HepG2 (cell line): ENCODE results near the gene RAB20. TPM values are rescaled to one million over a fixed set of nuclear protein-coding genes. Genes with fewer than 3 reads are reported as not detected.
A peak's percentile ranks its signal among the peaks of the same experiment; 100 is the strongest.

Source experiments
- GPN1 ChIP-seq: sonication (generic); formaldehyde crosslinking; IDR thresholded peaks from 2 replicates; pipeline ENCODE4 v1.5.1; 2020; ENCODE audit warnings: missing genetic modification reagents, borderline replicate concordance
- HNF1B ChIP-seq: sonication (generic); formaldehyde crosslinking; IDR thresholded peaks from 2 replicates; pipeline ENCODE4 v1.5.1; 2020; ENCODE audit warnings: mild to moderate bottlenecking, moderate library complexity, missing genetic modification reagents
- KDM6A ChIP-seq: IDR thresholded peaks from 2 replicates; pipeline ENCODE4 v1.6.1; 2016; ENCODE audit warnings: low read depth
- MNT ChIP-seq: fragments of 450-650 bp; IDR thresholded peaks from 2 replicates; pipeline ENCODE4 v1.6.1; 2016
- MZF1 ChIP-seq: sonication (generic); formaldehyde crosslinking; IDR thresholded peaks from 2 replicates; pipeline ENCODE4 v1.8.1; 2023; ENCODE audit warnings: mild to moderate bottlenecking, missing genetic modification reagents, borderline replicate concordance
- NRL ChIP-seq: sonication (generic); formaldehyde crosslinking; IDR thresholded peaks from 2 replicates; pipeline ENCODE4 v1.5.0; 2020; ENCODE audit warnings: missing genetic modification reagents, mild to moderate bottlenecking, moderate library complexity, borderline replicate concordance
- PHF5A ChIP-seq: IDR thresholded peaks from one replicate; pipeline ENCODE4 v1.6.1; 2018; ENCODE audit warnings: low read depth, missing genetic modification reagents; ENCODE audit not compliant: unreplicated experiment
- PHF8 ChIP-seq: sonication (generic); formaldehyde crosslinking; IDR thresholded peaks from 2 replicates; pipeline ENCODE4 v1.5.0; 2020; ENCODE audit warnings: missing genetic modification reagents
- SOX6 ChIP-seq, 2 experiments: fragments of 450-650 bp in 1 of 2; sonication (generic) in 1 of 2; formaldehyde crosslinking in 1 of 2; IDR thresholded peaks; 2 replicates each; pipeline versions ENCODE4 v1.4.0 to v1.6.1; 2017 to 2020; ENCODE audit warnings: antibody characterized with exemption in 1 of 2, mild to moderate bottlenecking in 1 of 2, missing genetic modification reagents in 1 of 2
- TCF12 ChIP-seq, 2 experiments: fragments of 450-650 bp in 1 of 2; sonication (generic) in 1 of 2; formaldehyde crosslinking in 1 of 2; IDR thresholded peaks; 2 replicates each; pipeline versions ENCODE4 v1.6.1 to v1.8.0; 2017 to 2022; ENCODE audit warnings: antibody characterized with exemption in 1 of 2, mild to moderate bottlenecking in 1 of 2, missing genetic modification reagents in 1 of 2, moderate library complexity in 1 of 2
- ZNF513 ChIP-seq: sonication (generic); formaldehyde crosslinking; conservative IDR thresholded peaks from 2 replicates; pipeline ENCODE4 v1.5.0; 2020; ENCODE audit warnings: missing genetic modification reagents
- ZNF772 ChIP-seq: sonication (generic); formaldehyde crosslinking; IDR thresholded peaks from 2 replicates; pipeline ENCODE4 v1.5.0; 2020; ENCODE audit warnings: mild to moderate bottlenecking, missing genetic modification reagents
- ZNF850 ChIP-seq: sonication (generic); formaldehyde crosslinking; conservative IDR thresholded peaks from 2 replicates; pipeline ENCODE4 v1.9.0; 2021; ENCODE audit warnings: mild to moderate bottlenecking, missing genetic modification reagents
- polyA plus RNA-seq, 8 experiments: library from polyadenylated mRNA; depleted of rRNA in 3 of 8; stranded (reverse) in 7 of 8; unstranded in 1 of 8; fragments of >200 nt; fragmentation: Illumina TruSeq in 4 of 8; extraction: Trizol in 4 of 8; gene quantifications; 2 replicates each; pipeline versions ENCODE4 v1.2.1 to v1.2.3, GENCODE V29; 2011 to 2016; ENCODE audit warnings: low read depth in 4 of 8, missing spikeins in 1 of 8, mixed read lengths in 1 of 8; ENCODE audit not compliant: insufficient read depth in 1 of 8
- total RNA-seq, 5 experiments: library from RNA; depleted of rRNA; stranded (reverse); fragments of >200 nt; fragmentation: Illumina TruSeq; extraction: Trizol; gene quantifications; 2 replicates each; pipeline ENCODE4 v1.2.3, GENCODE V29; 2016; ENCODE audit warnings: low read depth in 1 of 5
- TF ChIP-seq, protein P1 (sequence below): IDR thresholded peaks from 2 replicates; pipeline ENCODE4 v1.6.1; 2016; ENCODE audit warnings: low read depth, borderline replicate concordance
- TF ChIP-seq, protein P2 (sequence below): sonication (generic); formaldehyde crosslinking; IDR thresholded peaks from 2 replicates; pipeline ENCODE4 v1.9.0; 2022; ENCODE audit warnings: missing genetic modification reagents, mild to moderate bottlenecking, borderline replicate concordance

RAB20 gene
- total and polyA plus RNA-seq, 2 of the 13 experiments (the other 11 are each of a cell fraction or from before 2014, with no cell fraction given): 15.6 to 30.5 TPM

- TF ChIP-seq ZNF513 (CRISPR knock-in tag) (no peak), PHF8 (CRISPR knock-in tag) (peak; percentile 82), SOX6 (IDR thresholded peaks at IDR 0.05) (no peak), SOX6 (CRISPR knock-in tag; IDR thresholded peaks at IDR 0.05) (peak; percentile 30), ZNF772 (CRISPR knock-in tag) (peak; percentile 22; the same call in 1 of the 2 replicates), MNT (no peak), MZF1 (no peak), TCF12 (IDR thresholded peaks at IDR 0.05) (no peak), TCF12 (CRISPR knock-in tag; IDR thresholded peaks at IDR 0.05) (0 out of 2 replicates have a peak, but pooled peaks have one; percentile 18), HNF1B (CRISPR knock-in tag) (0 out of 2 replicates have a peak, but pooled peaks have one; percentile 12), PHF5A (CRISPR knock-in tag) (no peak), KDM6A (CRISPR knock-in tag) (no peak), ZNF850 (CRISPR knock-in tag) (no peak), GPN1 (CRISPR knock-in tag) (no peak), NRL (peak; percentile 88; the same call in 1 of the 2 replicates)
- TF ChIP-seq, protein P1, sequence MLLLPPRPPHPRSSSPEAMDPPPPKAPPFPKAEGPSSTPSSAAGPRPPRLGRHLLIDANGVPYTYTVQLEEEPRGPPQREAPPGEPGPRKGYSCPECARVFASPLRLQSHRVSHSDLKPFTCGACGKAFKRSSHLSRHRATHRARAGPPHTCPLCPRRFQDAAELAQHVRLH (CRISPR knock-in tag): no peak
- TF ChIP-seq, protein P2, sequence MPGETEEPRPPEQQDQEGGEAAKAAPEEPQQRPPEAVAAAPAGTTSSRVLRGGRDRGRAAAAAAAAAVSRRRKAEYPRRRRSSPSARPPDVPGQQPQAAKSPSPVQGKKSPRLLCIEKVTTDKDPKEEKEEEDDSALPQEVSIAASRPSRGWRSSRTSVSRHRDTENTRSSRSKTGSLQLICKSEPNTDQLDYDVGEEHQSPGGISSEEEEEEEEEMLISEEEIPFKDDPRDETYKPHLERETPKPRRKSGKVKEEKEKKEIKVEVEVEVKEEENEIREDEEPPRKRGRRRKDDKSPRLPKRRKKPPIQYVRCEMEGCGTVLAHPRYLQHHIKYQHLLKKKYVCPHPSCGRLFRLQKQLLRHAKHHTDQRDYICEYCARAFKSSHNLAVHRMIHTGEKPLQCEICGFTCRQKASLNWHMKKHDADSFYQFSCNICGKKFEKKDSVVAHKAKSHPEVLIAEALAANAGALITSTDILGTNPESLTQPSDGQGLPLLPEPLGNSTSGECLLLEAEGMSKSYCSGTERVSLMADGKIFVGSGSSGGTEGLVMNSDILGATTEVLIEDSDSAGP (CRISPR knock-in tag): peak; percentile 79; the same call in 1 of the 2 replicates
- TF ChIP-seq, all 625 proteins: peak for 169
Measured at GRCh38 chr13:110561344-110562035, at the start of gene RAB20 (continued).
